Heart left ventricle (tissue), 13 donors: ENCODE results near the gene ARHGAP15.

Experiments used
- POLR2A ChIP-seq, 2 donors: fragments of 450-650 bp; IDR thresholded peaks; one replicate each; pipeline ENCODE4 v1.6.1; 2017; ENCODE audit warnings: antibody characterized with exemption in 2 of 2, mild to moderate bottlenecking in 2 of 2, moderate library complexity in 2 of 2
- TF ChIP-seq, protein P1 (sequence below), 12 donors: fragments of 200-600 bp; sonication (generic) in 4 of 12; IDR thresholded peaks; one replicate each; pipeline versions ENCODE4 v1.5.0 to v1.8.0; 2018 to 2022; ENCODE audit warnings: antibody characterized with exemption in 12 of 12, mild to moderate bottlenecking in 5 of 12
- donor health status: ischemic (EF 13 %, LVEDD 7.1; RV severe dilation, severe dysfunction).
- donor health status: DM: no; HTN: yes; CAD: no.
- donor health status: DM: no; HTN: no; CAD: no.
- donor health status: ischemic (EF 25% LVEDD 6.9; RV normal size, moderate dysfunction).
- donor health status: ischemic (EF 25% LVEDD 5.7; RV mildly dilated, moderate dysfunction).
- donor health status: ischemic (EF 35%, LVEDD 5.7; RV mildly dilated, moderate dysfunction).
- donor health status: nonischemic (EF 11% LVEDD 7.7; RV severe dilation, severe dysfunction).
- donor health status: DM: yes; HTN: yes; CAD: no.
- donor health status: PGD.
- donor health status: ischemic (EF 29% LVEDD 5.4; RV normal size, mild dysfunction).
- donor health status: nonischemic (EF 23%, LVEDD 6.1; RV moderate dilation, normal function).

- TF ChIP-seq, protein P1, sequence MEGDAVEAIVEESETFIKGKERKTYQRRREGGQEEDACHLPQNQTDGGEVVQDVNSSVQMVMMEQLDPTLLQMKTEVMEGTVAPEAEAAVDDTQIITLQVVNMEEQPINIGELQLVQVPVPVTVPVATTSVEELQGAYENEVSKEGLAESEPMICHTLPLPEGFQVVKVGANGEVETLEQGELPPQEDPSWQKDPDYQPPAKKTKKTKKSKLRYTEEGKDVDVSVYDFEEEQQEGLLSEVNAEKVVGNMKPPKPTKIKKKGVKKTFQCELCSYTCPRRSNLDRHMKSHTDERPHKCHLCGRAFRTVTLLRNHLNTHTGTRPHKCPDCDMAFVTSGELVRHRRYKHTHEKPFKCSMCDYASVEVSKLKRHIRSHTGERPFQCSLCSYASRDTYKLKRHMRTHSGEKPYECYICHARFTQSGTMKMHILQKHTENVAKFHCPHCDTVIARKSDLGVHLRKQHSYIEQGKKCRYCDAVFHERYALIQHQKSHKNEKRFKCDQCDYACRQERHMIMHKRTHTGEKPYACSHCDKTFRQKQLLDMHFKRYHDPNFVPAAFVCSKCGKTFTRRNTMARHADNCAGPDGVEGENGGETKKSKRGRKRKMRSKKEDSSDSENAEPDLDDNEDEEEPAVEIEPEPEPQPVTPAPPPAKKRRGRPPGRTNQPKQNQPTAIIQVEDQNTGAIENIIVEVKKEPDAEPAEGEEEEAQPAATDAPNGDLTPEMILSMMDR (IDR thresholded peaks at IDR 0.05), result no peak
- TF ChIP-seq POLR2A (IDR thresholded peaks at IDR 0.05), result no peak
Measured at GRCh38 chr2:143679617-143680016, 550.4 kb downstream of the ARHGAP15 start.
